Vagina (tissue), 2 donors: ENCODE measurements around the gene SPATA12. TPM values are rescaled to one million over a fixed set of nuclear protein-coding genes. Genes with fewer than 3 reads are reported as not detected.

Experiments used
- DNase-seq, 2 donors: peaks; one replicate each; pipeline ENCODE4 v3.0.0-alpha.2; 2017; ENCODE audit errors: extremely low spot score in 2 of 2
- H3K27ac ChIP-seq: fragments of 200-600 bp; sonication (generic); one replicate; pipeline ENCODE4 v1.5.1; 2019
- H3K27me3 ChIP-seq: fragments of 200-600 bp; sonication (generic); one replicate; pipeline ENCODE4 v1.5.1; 2019
- H3K36me3 ChIP-seq, 2 donors: fragments of 200-600 bp; sonication (generic); one replicate each; pipeline ENCODE4 v1.5.1; 2017 to 2019
- H3K4me1 ChIP-seq: fragments of 200-600 bp; sonication (generic); one replicate; pipeline ENCODE4 v1.5.1; 2019
- H3K4me3 ChIP-seq, 2 donors: fragments of 200-600 bp; sonication (generic); 1 replicate in 1 of 2; 2 replicates in 1 of 2; pipeline ENCODE4 v1.5.1; 2016 to 2019
- H3K9me3 ChIP-seq: fragments of 200-600 bp; sonication (generic); one replicate; pipeline ENCODE4 v1.5.1; 2019
- CTCF ChIP-seq, 3 experiments: fragments of 450-650 bp in 2 of 3; fragments of 200-600 bp in 1 of 3; sonication (generic) in 1 of 3; IDR thresholded peaks; one replicate each; pipeline ENCODE4 v1.5.1; 2017 to 2019; ENCODE audit warnings: antibody characterized with exemption in 3 of 3, mild to moderate bottlenecking in 2 of 3, moderate library complexity in 2 of 3
- POLR2A ChIP-seq, 2 donors: fragments of 450-650 bp; IDR thresholded peaks; one replicate each; pipeline ENCODE4 v1.6.1; 2017; ENCODE audit warnings: antibody characterized with exemption in 2 of 2, mild to moderate bottlenecking in 2 of 2, moderate library complexity in 2 of 2
- POLR2AphosphoS5 ChIP-seq, 2 donors: sonication (generic); formaldehyde crosslinking; IDR thresholded peaks; one replicate each; pipeline ENCODE4 v1.9.0; 2017; ENCODE audit warnings: antibody characterized with exemption in 2 of 2, mild to moderate bottlenecking in 2 of 2, low read depth in 1 of 2; ENCODE audit not compliant: insufficient read depth in 1 of 2
- intact Hi-C: fragments of 100-400 bp; cut with DNase I; formaldehyde crosslinking; loops from one replicate; pipeline ENCODE4 v1.15.1; 2023
- total RNA-seq: library from RNA; depleted of rRNA; stranded (reverse); fragments of >200 nt; gene quantifications from one replicate; pipeline ENCODE4 v1.2.3, GENCODE V29; 2016

SPATA12 gene
- total RNA-seq, 1 donor from 2014 or later: not detected

- Histone ChIP-seq H3K9me3 (no peaks in the 10 kb centered on the region), H3K36me3 (no peaks in the 10 kb centered on the region), H3K4me1 (no peaks in the 10 kb centered on the region), H3K4me3 (no peak overlapping the region), H3K27ac (no peak overlapping the region), H3K27me3 (no peaks in the 10 kb centered on the region)
- TF ChIP-seq CTCF (IDR thresholded peaks at IDR 0.05): no peak
- no peak for TF ChIP-seq POLR2A (IDR thresholded peaks at IDR 0.05)
- no peak for TF ChIP-seq POLR2AphosphoS5 (IDR thresholded peaks at IDR 0.05; ENCODE audit: insufficient read depth in 1 of 2, low read depth in 1 of 2)
- DNase-seq: no peak
- intact Hi-C loops: no loop called here
Measured at GRCh38 chr3:57086201-57086600, 25.7 kb downstream of the SPATA12 start.

- intact Hi-C loops: no loop called here
Measured at GRCh38 chr3:57087361-57088092, 27.1 kb downstream of the SPATA12 start.

GRCh38 chr3:57088503-57088902 is 28.0 kb downstream of the SPATA12 start:
- Histone ChIP-seq H3K36me3 (no peaks in the 10 kb centered on the region), H3K9me3 (no peaks in the 10 kb centered on the region), H3K4me3 (no peak overlapping the region), H3K27ac (no peak overlapping the region), H3K4me1 (no peaks in the 10 kb centered on the region), H3K27me3 (no peaks in the 10 kb centered on the region)
- no peak for DNase-seq
- intact Hi-C loops: no loop called here
- TF ChIP-seq CTCF (IDR thresholded peaks at IDR 0.05) (no peak), POLR2AphosphoS5 (IDR thresholded peaks at IDR 0.05; ENCODE audit: insufficient read depth in 1 of 2, low read depth in 1 of 2) (no peak)

More at GRCh38 chr3:57087361-57088092, 27.1 kb downstream of the SPATA12 start:
- Histone ChIP-seq H3K4me1 (no peaks in the 10 kb centered on the region), H3K36me3 (no peaks in the 10 kb centered on the region), H3K4me3 (no peak overlapping the region), H3K9me3 (no peaks in the 10 kb centered on the region), H3K27me3 (no peaks in the 10 kb centered on the region), H3K27ac (no peak overlapping the region)
- DNase-seq: no peak
- TF ChIP-seq POLR2A (IDR thresholded peaks at IDR 0.05) (no peak), CTCF (IDR thresholded peaks at IDR 0.05) (no peak), POLR2AphosphoS5 (IDR thresholded peaks at IDR 0.05; ENCODE audit: insufficient read depth in 1 of 2, low read depth in 1 of 2) (no peak)

- no peaks in the 10 kb centered on the region for H3K4me1 ChIP-seq
- H3K4me3 ChIP-seq: no peak overlapping the region
- H3K36me3 ChIP-seq: no peaks in the 10 kb centered on the region
- TF ChIP-seq POLR2AphosphoS5 (IDR thresholded peaks at IDR 0.05; ENCODE audit: insufficient read depth in 1 of 2, low read depth in 1 of 2) (no peak), CTCF (IDR thresholded peaks at IDR 0.05) (no peak), POLR2A (IDR thresholded peaks at IDR 0.05) (no peak)
- H3K9me3 ChIP-seq: no peaks in the 10 kb centered on the region
- no peak for DNase-seq
- intact Hi-C loops: no loop called here
- no peaks in the 10 kb centered on the region for H3K27me3 ChIP-seq
- H3K27ac ChIP-seq: no peak overlapping the region
Measured at GRCh38 chr3:57089043-57089442, 28.6 kb downstream of the SPATA12 start.

GRCh38 chr3:57091521-57092273 is 31.2 kb downstream of the SPATA12 start:
- no peak overlapping the region for H3K4me3 ChIP-seq
- intact Hi-C loops: no loop called here
- DNase-seq: no peak
- H3K27me3 ChIP-seq: no peaks in the 10 kb centered on the region
- H3K4me1 ChIP-seq: no peaks in the 10 kb centered on the region
- H3K27ac ChIP-seq: peak overlapping the region; percentile 51
- no peaks in the 10 kb centered on the region for H3K9me3 ChIP-seq
- no peaks in the 10 kb centered on the region for H3K36me3 ChIP-seq
- TF ChIP-seq POLR2A (IDR thresholded peaks at IDR 0.05) (no peak), CTCF (IDR thresholded peaks at IDR 0.05) (no peak), POLR2AphosphoS5 (IDR thresholded peaks at IDR 0.05; ENCODE audit: insufficient read depth in 1 of 2, low read depth in 1 of 2) (no peak)
